IMR-90 (cell line): Measurements from ENCODE around the gene FNIP1. TPM values are rescaled to one million over a fixed set of nuclear protein-coding genes. Genes with fewer than 3 reads are reported as not detected.
A peak's percentile ranks its signal among the peaks of the same experiment; 100 is the strongest.

Experiments used
- ATAC-seq: fragments of 200-7000 bp; cut with Tn5 transposase; 2 replicates; pipeline ENCODE4 v1.9.1; 2020; ENCODE audit warnings: low read depth, mild to moderate bottlenecking, moderate library complexity
- BruUV-seq: library from RNA; stranded (reverse); fragments of 400-500 nt; replicated peaks from 2 replicates; lab custom pipeline; 2021; lab: Mats Ljungman, UMichigan
- CTCF ChIA-PET: fragments of 300-600 bp; formaldehyde crosslinking; extraction: SDS; loops from one replicate; lab custom pipeline; 2021; ENCODE audit warnings: antibody characterized with exemption; lab: Yijun Ruan, JAX
- POLR2A ChIA-PET: fragments of 300-600 bp; sonication (Branson Sonifier 250); formaldehyde crosslinking; loops from one replicate; lab custom pipeline; 2022; ENCODE audit warnings: antibody characterized with exemption; ENCODE audit not compliant: unreplicated experiment; lab: Charles Lee
- DNase-seq: peaks from one replicate; pipeline ENCODE4 v3.0.0; 2013
- H2AFZ ChIP-seq: replicated peaks from 2 replicates; pipeline ENCODE3; 2013; ENCODE audit warnings: low read length, mild to moderate bottlenecking; ENCODE audit not compliant: poor library complexity
- H2AK5ac ChIP-seq: 2 replicates; pipeline ENCODE4 v1.6.1; 2013; ENCODE audit warnings: low read depth, low read length, inconsistent platforms
- H2AK9ac ChIP-seq: replicated peaks from 2 replicates; pipeline ENCODE3; 2013; ENCODE audit warnings: mild to moderate bottlenecking, low read depth, low read length, moderate library complexity; ENCODE audit not compliant: poor library complexity
- H2BK120ac ChIP-seq: 2 replicates; pipeline ENCODE4 v1.6.1; 2013; ENCODE audit warnings: low read depth, low read length, inconsistent platforms
- H2BK15ac ChIP-seq: 3 replicates; pipeline ENCODE4 v1.6.1; 2013; ENCODE audit warnings: low read depth, low read length, inconsistent platforms
- H2BK20ac ChIP-seq: 2 replicates; pipeline ENCODE4 v1.6.1; 2013; ENCODE audit warnings: low read depth, mild to moderate bottlenecking, inconsistent platforms, low read length, moderate library complexity
- H2BK5ac ChIP-seq: 2 replicates; pipeline ENCODE4 v1.6.1; 2013; ENCODE audit warnings: mild to moderate bottlenecking, low read depth, low read length, inconsistent platforms; ENCODE audit not compliant: poor library complexity, severe bottlenecking
- H3K14ac ChIP-seq: replicated peaks from 2 replicates; pipeline ENCODE4 v1.6.1; 2013; ENCODE audit warnings: low read depth, low read length, inconsistent platforms
- H3K18ac ChIP-seq: 2 replicates; pipeline ENCODE4 v1.6.1; 2013; ENCODE audit warnings: low read depth, low read length, control low read depth
- H3K23ac ChIP-seq: 2 replicates; pipeline ENCODE4 v1.6.1; 2013; ENCODE audit warnings: low read depth, low read length, inconsistent platforms
- H3K27ac ChIP-seq: 2 replicates; pipeline ENCODE4 v1.5.1; 2013; ENCODE audit warnings: mild to moderate bottlenecking, control low read depth, low read length; ENCODE audit not compliant: insufficient read depth
- H3K27me3 ChIP-seq: 2 replicates; pipeline ENCODE4 v1.6.1; 2013; ENCODE audit warnings: low read length; ENCODE audit not compliant: control insufficient read depth, insufficient read depth
- H3K36me3 ChIP-seq: 2 replicates; pipeline ENCODE4 v1.6.1; 2013; ENCODE audit warnings: low read length, mixed read lengths; ENCODE audit not compliant: control insufficient read depth, insufficient read depth
- H3K4ac ChIP-seq: 2 replicates; pipeline ENCODE4 v1.6.1; 2013; ENCODE audit warnings: low read depth, low read length, inconsistent platforms
- H3K4me1 ChIP-seq: 2 replicates; pipeline ENCODE4 v1.6.1; 2013; ENCODE audit warnings: low read length, mixed read lengths; ENCODE audit not compliant: control insufficient read depth, insufficient read depth
- H3K4me2 ChIP-seq: 2 replicates; pipeline ENCODE4 v1.6.1; 2013; ENCODE audit warnings: low read depth, mild to moderate bottlenecking, control low read depth, low read length, moderate library complexity
- H3K4me3 ChIP-seq: 2 replicates; pipeline ENCODE4 v1.5.1; 2013; ENCODE audit warnings: low read depth, mild to moderate bottlenecking, control low read depth, low read length, moderate library complexity; ENCODE audit not compliant: insufficient read depth
- H3K56ac ChIP-seq: 2 replicates; pipeline ENCODE4 v1.6.1; 2013; ENCODE audit warnings: low read length, inconsistent platforms; ENCODE audit not compliant: insufficient read depth; ENCODE audit errors: extremely low read depth
- H3K79me1 ChIP-seq, 2 experiments: 2 replicates each; pipeline ENCODE4 v1.6.1; 2013; ENCODE audit warnings: low read length in 2 of 2, inconsistent platforms in 1 of 2, low read depth in 1 of 2
- H3K9ac ChIP-seq: 2 replicates; pipeline ENCODE4 v1.6.1; 2013; ENCODE audit warnings: low read depth, low read length, control low read depth
- H3K9me1 ChIP-seq: 2 replicates; pipeline ENCODE4 v1.6.1; 2013; ENCODE audit warnings: low read length, inconsistent platforms; ENCODE audit not compliant: insufficient read depth
- H3K9me3 ChIP-seq: 2 replicates; pipeline ENCODE4 v1.6.1; 2013; ENCODE audit warnings: low read length; ENCODE audit not compliant: control insufficient read depth, insufficient read depth
- H4K20me1 ChIP-seq: 2 replicates; pipeline ENCODE4 v1.6.1; 2013; ENCODE audit warnings: low read length, inconsistent platforms; ENCODE audit not compliant: insufficient read depth
- H4K5ac ChIP-seq: 2 replicates; pipeline ENCODE4 v1.6.1; 2013; ENCODE audit warnings: mild to moderate bottlenecking, low read depth, low read length, control low read depth
- H4K8ac ChIP-seq, 2 experiments: 2 replicates each; pipeline ENCODE4 v1.6.1; 2013; ENCODE audit warnings: low read depth in 2 of 2, low read length in 2 of 2, control low read depth in 1 of 2, inconsistent platforms in 1 of 2
- H4K91ac ChIP-seq: 2 replicates; pipeline ENCODE4 v1.6.1; 2013; ENCODE audit warnings: low read depth, low read length, inconsistent platforms; ENCODE audit not compliant: insufficient read depth
- CHD1 ChIP-seq: IDR thresholded peaks from 2 replicates; pipeline ENCODE4 v1.6.1; 2012; ENCODE audit warnings: low read depth, low read length, improper control_type of control experiment
- FOS ChIP-seq: fragments of 150-350 bp; IDR thresholded peaks from 2 replicates; pipeline ENCODE4 v1.6.1; 2016; ENCODE audit warnings: low read depth, low read length
- MAZ ChIP-seq: IDR thresholded peaks from 2 replicates; pipeline ENCODE4 v1.6.1; 2012; ENCODE audit warnings: low read depth, mild to moderate bottlenecking, low read length, improper control_type of control experiment, moderate library complexity, borderline replicate concordance
- MXI1 ChIP-seq: IDR thresholded peaks from 2 replicates; pipeline ENCODE4 v1.6.1; 2012; ENCODE audit warnings: low read depth, mild to moderate bottlenecking, low read length, moderate library complexity, borderline replicate concordance
- RAD21 ChIP-seq: IDR thresholded peaks from 2 replicates; pipeline ENCODE4 v1.6.1; 2012; ENCODE audit warnings: low read length, improper control_type of control experiment
- RFX5 ChIP-seq: IDR thresholded peaks from 2 replicates; pipeline ENCODE4 v1.8.0; 2012; ENCODE audit warnings: low read depth, mild to moderate bottlenecking, low read length, moderate library complexity
- SMC3 ChIP-seq: fragments of 150-350 bp; IDR thresholded peaks from 2 replicates; pipeline ENCODE4 v1.6.1; 2016; ENCODE audit warnings: low read depth, mild to moderate bottlenecking, antibody characterized with exemption, low read length, moderate library complexity
- WGBS, 2 experiments: methylation state at CpG; one replicate each; pipeline versions ENCODE4 v1.1.5 to v1.1.7; 2013; ENCODE audit warnings: missing lambda C conversion rate in 2 of 2; ENCODE audit not compliant: insufficient read length in 1 of 2; ENCODE audit errors: extremely low coverage in 2 of 2; 5-methylcytosine and 5-hydroxymethylcytosine counted together
- dilution Hi-C: fragments of 300-500 bp; cut with HindIII; formaldehyde crosslinking; loops from one replicate; pipeline ENCODE4 v1.14.3; 2018; ENCODE audit warnings: low sequenced_read_pairs; ENCODE audit not compliant: unreplicated experiment
- in situ Hi-C: fragments of 300-500 bp; cut with MboI; formaldehyde crosslinking; loops from 3 replicates; pipeline ENCODE4 v1.14.3; 2019; ENCODE audit warnings: low sequenced_read_pairs, inconsistent platforms, mixed read lengths
- intact Hi-C: fragments of 100-400 bp; cut with micrococcal nuclease; formaldehyde crosslinking; loops from 2 replicates; pipeline ENCODE4 v1.10.0; 2022
- polyA plus RNA-seq, 3 experiments: library from polyadenylated mRNA; depleted of rRNA; stranded (reverse); fragments of >200 nt; gene quantifications; 2 replicates each; pipeline ENCODE4 v1.2.3, GENCODE V29; 2012; ENCODE audit warnings: low replicate concordance in 1 of 3
- total RNA-seq: library from RNA; depleted of rRNA; stranded (reverse); fragments of >200 nt; gene quantifications from 2 replicates; pipeline ENCODE4 v1.2.3, GENCODE V29; 2012

Gene FNIP1
- total and polyA plus RNA-seq, 2 of the 4 experiments (the other 2 are of a cell fraction) = 5.6 to 34.1 TPM

DNA sequence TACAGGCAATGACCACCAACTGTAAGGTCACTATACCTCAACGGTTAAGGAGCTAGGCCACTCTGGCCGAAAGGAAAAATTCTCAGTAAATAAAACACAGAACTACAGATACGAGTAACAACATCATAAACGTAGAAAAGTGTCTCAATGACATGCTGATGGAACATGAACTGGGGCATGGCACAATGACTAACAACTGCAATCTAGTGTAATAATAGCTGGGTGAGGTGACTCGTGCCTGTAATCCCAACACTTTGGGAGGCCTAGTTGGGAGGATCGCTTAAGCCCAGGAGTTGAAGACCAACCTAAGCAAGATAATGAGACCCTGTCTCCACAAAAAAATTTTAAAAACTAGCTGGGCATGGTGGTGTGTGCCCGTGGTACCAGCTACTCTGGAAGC, 152.0 kb downstream of the FNIP1 start:
- no peak overlapping the region for H2BK120ac ChIP-seq

More for the DNA sequence above, 152.0 kb downstream of the FNIP1 start:
- Histone ChIP-seq H4K20me1 (no peaks in the 10 kb centered on the region), H2BK20ac (no peak overlapping the region), H3K27ac (no peak overlapping the region), H2BK5ac (peak overlapping the region; percentile 4), H3K36me3 (peaks cover 11% of the 10 kb centered on the region), H3K27me3 (no peaks in the 10 kb centered on the region), H2AK5ac (no peak overlapping the region), H3K56ac (no peak overlapping the region), H4K5ac (no peak overlapping the region), H3K9me1 (no peaks in the 10 kb centered on the region; the same call in 1 of the 2 replicates), H3K79me1 (peaks cover 3 to 18% of the 10 kb centered on the region in 2 experiments), H4K8ac (no peak overlapping the region), H2AFZ (no peak overlapping the region), H3K4ac (no peak overlapping the region), H3K18ac (no peak overlapping the region), H3K9ac (no peak overlapping the region), H2BK15ac (no peak overlapping the region), H2AK9ac (no peak overlapping the region), H3K23ac (no peak overlapping the region), H3K4me1 (no peaks in the 10 kb centered on the region), H3K14ac (no peak overlapping the region), H3K4me2 (no peak overlapping the region), H4K91ac (no peak overlapping the region), H3K4me3 (no peak overlapping the region), H3K9me3 (no peaks in the 10 kb centered on the region)
- in situ Hi-C loops (no loop called here), dilution Hi-C loops (no loop called here), intact Hi-C loops (loop anchor here (10.0 kb wide), 1 partner anchor 210 kb away; no protein-coding TSS in a partner anchor)
- DNase-seq (peak; percentile 41), ATAC-seq (no peak)
- ChIA-PET POLR2A (no interaction called here), CTCF (no interaction called here)
- whole genome bisulfite sequencing, 2 experiments = no CpG with 5 or more reads among the region's 7 CpGs
- no TSS peak for BruUV-seq
- TF ChIP-seq FOS (no peak), RFX5 (no peak), CHD1 (no peak), SMC3 (no peak), MAZ (no peak), MXI1 (no peak), RAD21 (no peak)
